CD14-positive monocyte (primary cell): ENCODE results near the gene DISP2. TPM values are rescaled to one million over a fixed set of nuclear protein-coding genes. Genes with fewer than 3 reads are reported as not detected.

Experiments used
- DNase-seq, 3 donors: peaks; one replicate each; pipeline ENCODE4 v3.0.0-alpha.2; 2011 to 2022
- H2AFZ ChIP-seq: 2 replicates; pipeline ENCODE4 v1.6.0; 2012; ENCODE audit warnings: mild to moderate bottlenecking, low read depth, low read length, inconsistent platforms; ENCODE audit not compliant: insufficient read depth, poor library complexity, severe bottlenecking
- H3K27ac ChIP-seq, 2 donors: 1 replicate in 1 of 2; 2 replicates in 1 of 2; pipeline ENCODE4 v1.5.1; 2012 to 2013; ENCODE audit warnings: low read length in 2 of 2, control low read depth in 1 of 2, inconsistent platforms in 1 of 2, low read depth in 1 of 2, mild to moderate bottlenecking in 1 of 2
- H3K27me3 ChIP-seq, 2 donors: one replicate each; pipeline versions ENCODE4 v1.6.0 to v1.6.1; 2011 to 2013; ENCODE audit warnings: low read length in 2 of 2; ENCODE audit not compliant: control insufficient read depth in 2 of 2, insufficient read depth in 2 of 2
- H3K36me3 ChIP-seq, 2 donors: replicated peaks in 1 of 2; 1 replicate in 1 of 2; 2 replicates in 1 of 2; pipeline versions ENCODE4 v1.5.1 to v1.6.1; 2012 to 2013; ENCODE audit warnings: low read length in 2 of 2, control low read depth in 1 of 2, inconsistent platforms in 1 of 2, mild to moderate bottlenecking in 1 of 2; ENCODE audit not compliant: insufficient read depth in 2 of 2, control insufficient read depth in 1 of 2
- H3K4me1 ChIP-seq, 2 donors: 1 replicate in 1 of 2; 2 replicates in 1 of 2; pipeline versions ENCODE4 v1.5.1 to v1.6.1; 2012 to 2013; ENCODE audit warnings: low read length in 2 of 2, control low read depth in 1 of 2, inconsistent platforms in 1 of 2, mild to moderate bottlenecking in 1 of 2, moderate library complexity in 1 of 2; ENCODE audit not compliant: insufficient read depth in 2 of 2, control insufficient read depth in 1 of 2
- H3K4me2 ChIP-seq: replicated peaks from 2 replicates; pipeline ENCODE3; 2012; ENCODE audit warnings: low read length, moderate library complexity, mild to moderate bottlenecking; ENCODE audit not compliant: poor library complexity, severe bottlenecking; ENCODE audit errors: extremely low read depth
- H3K4me3 ChIP-seq, 3 experiments: fragments of 200-600 bp in 1 of 3; sonication (generic) in 1 of 3; replicated peaks in 1 of 3; 1 replicate in 2 of 3; 2 replicates in 1 of 3; pipeline ENCODE4 v1.5.1; 2011 to 2013; ENCODE audit warnings: low read length in 3 of 3, mild to moderate bottlenecking in 3 of 3, control low read depth in 2 of 3, low read depth in 2 of 3, inconsistent platforms in 1 of 3, moderate library complexity in 1 of 3
- H3K79me2 ChIP-seq: 2 replicates; pipeline ENCODE4 v1.6.0; 2012; ENCODE audit warnings: mild to moderate bottlenecking, control low read depth, inconsistent platforms, low read length, moderate library complexity; ENCODE audit not compliant: insufficient read depth
- H3K9ac ChIP-seq: 2 replicates; pipeline ENCODE4 v1.6.0; 2017; ENCODE audit warnings: low read length, mild to moderate bottlenecking; ENCODE audit not compliant: insufficient read depth, poor library complexity, severe bottlenecking
- H3K9me3 ChIP-seq, 2 donors: replicated peaks in 1 of 2; 1 replicate in 1 of 2; 2 replicates in 1 of 2; pipeline versions ENCODE4 v1.5.1 to v1.6.1; 2012 to 2013; ENCODE audit warnings: low read length in 2 of 2, control low read depth in 1 of 2; ENCODE audit not compliant: control insufficient read depth in 1 of 2, insufficient read depth in 1 of 2
- H4K20me1 ChIP-seq: 2 replicates; pipeline ENCODE4 v1.6.0; 2012; ENCODE audit warnings: mild to moderate bottlenecking, low read length, control low read depth, moderate library complexity; ENCODE audit not compliant: insufficient read depth
- H3K27ac Mint-ChIP-seq, 7 donors: one replicate each; pipeline ENCODE4 v1.8.0; 2020; ENCODE audit warnings: mild to moderate bottlenecking in 7 of 7, mixed read lengths in 7 of 7, moderate library complexity in 6 of 7, inconsistent platforms in 2 of 7
- H3K27me3 Mint-ChIP-seq, 3 donors: one replicate each; pipeline ENCODE4 v1.8.0; 2021 to 2022; ENCODE audit warnings: low read depth in 3 of 3, mild to moderate bottlenecking in 3 of 3, mixed read lengths in 3 of 3, moderate library complexity in 3 of 3, inconsistent platforms in 1 of 3
- H3K36me3 Mint-ChIP-seq, 2 donors: one replicate each; pipeline ENCODE4 v1.8.0; 2020; ENCODE audit warnings: mixed read lengths in 2 of 2, inconsistent platforms in 1 of 2, mild to moderate bottlenecking in 1 of 2
- H3K4me1 Mint-ChIP-seq: one replicate; pipeline ENCODE4 v1.8.0; 2020; ENCODE audit warnings: mild to moderate bottlenecking, mixed read lengths
- H3K4me3 Mint-ChIP-seq, 2 donors: one replicate each; pipeline ENCODE4 v1.8.0; 2020; ENCODE audit warnings: mild to moderate bottlenecking in 2 of 2, mixed read lengths in 2 of 2, moderate library complexity in 1 of 2
- H3K9me3 Mint-ChIP-seq, 7 donors: one replicate each; pipeline ENCODE4 v1.8.0; 2020 to 2022; ENCODE audit warnings: mixed read lengths in 7 of 7, mild to moderate bottlenecking in 6 of 7, moderate library complexity in 6 of 7, inconsistent platforms in 2 of 7
- WGBS: methylation state at CpG from one replicate; pipeline ENCODE4 v1.1.5; 2013; ENCODE audit warnings: missing lambda C conversion rate; ENCODE audit not compliant: insufficient coverage; 5-methylcytosine and 5-hydroxymethylcytosine counted together
- intact Hi-C, 2 donors: fragments of 100-400 bp; cut with micrococcal nuclease; formaldehyde crosslinking; loops; one replicate each; pipeline versions ENCODE4 v1.15.0 to v1.15.1; 2023
- polyA plus RNA-seq, 3 donors: library from polyadenylated mRNA; depleted of rRNA in 1 of 3; unstranded in 2 of 3; stranded (reverse) in 1 of 3; fragments of 300-500 nt in 2 of 3; fragments of >200 nt in 1 of 3; fragmentation: Illumina TruSeq in 2 of 3; gene quantifications; 1 replicate in 2 of 3; 2 replicates in 1 of 3; pipeline ENCODE4 v1.2.3, GENCODE V29; 2012 to 2021
- TF ChIP-seq, protein P1 (sequence below): fragments of 200-600 bp; IDR thresholded peaks from one replicate; pipeline ENCODE4 v1.8.0; 2022; ENCODE audit warnings: antibody characterized with exemption, mild to moderate bottlenecking

Gene DISP2
- polyA plus RNA-seq, 3 donors: 0.01 TPM; not detected in 1

GRCh38 chr15:40418126-40418525, 60.1 kb downstream of the DISP2 start:
- H3K36me3 ChIP-seq: peaks cover 50 to 55% of the 10 kb centered on the region in 2 donors
- H3K4me1 Mint-ChIP-seq: peaks cover 19% of the 10 kb centered on the region
- no peaks in the 10 kb centered on the region for H3K27me3 ChIP-seq
- no peak overlapping the region for H3K27ac Mint-ChIP-seq
- no CpG with 5 or more reads among the region's 10 CpGs for WGBS
- H3K9ac ChIP-seq: no peak overlapping the region
- no peak overlapping the region for H3K4me3 Mint-ChIP-seq
- H3K79me2 ChIP-seq: no peaks in the 10 kb centered on the region
- H3K36me3 Mint-ChIP-seq: peaks cover 46 to 62% of the 10 kb centered on the region in 2 donors
- intact Hi-C loops: no loop called here
- TF ChIP-seq, protein P1, sequence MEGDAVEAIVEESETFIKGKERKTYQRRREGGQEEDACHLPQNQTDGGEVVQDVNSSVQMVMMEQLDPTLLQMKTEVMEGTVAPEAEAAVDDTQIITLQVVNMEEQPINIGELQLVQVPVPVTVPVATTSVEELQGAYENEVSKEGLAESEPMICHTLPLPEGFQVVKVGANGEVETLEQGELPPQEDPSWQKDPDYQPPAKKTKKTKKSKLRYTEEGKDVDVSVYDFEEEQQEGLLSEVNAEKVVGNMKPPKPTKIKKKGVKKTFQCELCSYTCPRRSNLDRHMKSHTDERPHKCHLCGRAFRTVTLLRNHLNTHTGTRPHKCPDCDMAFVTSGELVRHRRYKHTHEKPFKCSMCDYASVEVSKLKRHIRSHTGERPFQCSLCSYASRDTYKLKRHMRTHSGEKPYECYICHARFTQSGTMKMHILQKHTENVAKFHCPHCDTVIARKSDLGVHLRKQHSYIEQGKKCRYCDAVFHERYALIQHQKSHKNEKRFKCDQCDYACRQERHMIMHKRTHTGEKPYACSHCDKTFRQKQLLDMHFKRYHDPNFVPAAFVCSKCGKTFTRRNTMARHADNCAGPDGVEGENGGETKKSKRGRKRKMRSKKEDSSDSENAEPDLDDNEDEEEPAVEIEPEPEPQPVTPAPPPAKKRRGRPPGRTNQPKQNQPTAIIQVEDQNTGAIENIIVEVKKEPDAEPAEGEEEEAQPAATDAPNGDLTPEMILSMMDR: no peak
- no peaks in the 10 kb centered on the region for H4K20me1 ChIP-seq
- H3K27me3 Mint-ChIP-seq: peaks cover 2% of the 10 kb centered on the region in 3 donors
- no peaks in the 10 kb centered on the region for H3K9me3 ChIP-seq
- no peak overlapping the region for H3K4me2 ChIP-seq
- H3K4me3 ChIP-seq: no peak overlapping the region
- peaks cover 0 to 3% (median 0%) of the 10 kb centered on the region in 7 donors for H3K9me3 Mint-ChIP-seq
- peaks cover 14 to 18% of the 10 kb centered on the region in 2 donors for H3K4me1 ChIP-seq
- no peak overlapping the region for H3K27ac ChIP-seq
- H2AFZ ChIP-seq: no peak overlapping the region
- DNase-seq: no peak

DNA sequence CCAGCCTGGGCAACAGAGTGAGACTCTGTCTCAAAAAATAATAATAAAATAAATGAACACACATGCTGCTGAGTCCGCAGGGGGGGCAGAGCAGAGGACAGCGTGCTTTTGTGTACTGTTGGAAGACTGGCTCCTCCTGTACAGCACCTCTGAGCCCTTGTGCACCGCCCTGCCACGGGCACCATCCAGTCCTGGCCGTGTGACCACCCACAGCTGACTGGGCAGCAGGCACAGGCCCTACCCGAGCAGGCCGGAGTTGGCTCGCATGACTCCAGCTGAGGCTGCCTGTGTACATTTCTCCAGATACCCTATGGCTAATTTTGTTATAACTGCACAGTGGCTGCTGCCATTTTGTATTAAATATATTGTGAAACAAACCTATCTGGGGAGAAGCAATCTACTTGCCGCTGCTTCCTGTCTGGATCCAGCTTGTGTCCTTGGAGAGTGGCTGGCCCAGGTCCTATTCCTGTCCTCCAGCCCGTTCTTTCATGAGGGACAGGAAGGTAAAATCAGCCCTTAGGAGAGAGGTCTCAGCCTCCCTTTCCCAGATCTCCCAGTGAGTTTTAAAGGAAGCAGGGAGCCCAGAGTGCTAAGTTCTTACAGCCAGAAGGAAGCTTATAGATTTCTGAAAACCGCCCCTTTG, 62.2 kb downstream of the DISP2 start:
- Histone ChIP-seq H3K4me1 (peaks cover 14 to 18% of the 10 kb centered on the region in 2 donors), H3K36me3 (peaks cover 29 to 34% of the 10 kb centered on the region in 2 donors), H3K27me3 (no peaks in the 10 kb centered on the region), H3K9ac (no peak overlapping the region), H4K20me1 (no peaks in the 10 kb centered on the region), H3K79me2 (no peaks in the 10 kb centered on the region), H3K4me2 (no peak overlapping the region), H3K4me3 (no peak overlapping the region), H3K27ac (no peak overlapping the region), H2AFZ (no peak overlapping the region), H3K9me3 (no peaks in the 10 kb centered on the region)
- intact Hi-C loops: loop anchor here (2.0 to 10.0 kb wide), 5 partner anchors 53 to 205 kb away; partner anchors contain the start of gene CCDC9B (in 1 of the 2)
- H3K36me3 Mint-ChIP-seq: peaks cover 26 to 41% of the 10 kb centered on the region in 2 donors
- no peak overlapping the region for H3K4me3 Mint-ChIP-seq
- H3K27ac Mint-ChIP-seq: no peak overlapping the region
- no peak for DNase-seq
- TF ChIP-seq, protein P1: no peak
- WGBS: 84% methylated on average over 9 of the region's 11 CpGs
- peaks cover 19% of the 10 kb centered on the region for H3K4me1 Mint-ChIP-seq
- peaks cover 2 to 3% (median 2%) of the 10 kb centered on the region in 3 donors for H3K27me3 Mint-ChIP-seq
- H3K9me3 Mint-ChIP-seq: peaks cover 0 to 3% (median 0%) of the 10 kb centered on the region in 7 donors
